NCI-H2107 (cell line): Measurements from ENCODE around the gene PCNX1.
"Not testable (repeated sequence)": the region's sequence is repeated elsewhere in the genome, so short reads cannot be mapped to it uniquely, and the experiment has no call there.

Source experiments
- DNase-seq: peaks from one replicate; lab custom pipeline; 2025; lab: John Stamatoyannopoulos, UW

PCNX1 gene

GRCh38 chr14:70916300-70916699, 9.0 kb downstream of the PCNX1 start:
- no peak for DNase-seq

DNA sequence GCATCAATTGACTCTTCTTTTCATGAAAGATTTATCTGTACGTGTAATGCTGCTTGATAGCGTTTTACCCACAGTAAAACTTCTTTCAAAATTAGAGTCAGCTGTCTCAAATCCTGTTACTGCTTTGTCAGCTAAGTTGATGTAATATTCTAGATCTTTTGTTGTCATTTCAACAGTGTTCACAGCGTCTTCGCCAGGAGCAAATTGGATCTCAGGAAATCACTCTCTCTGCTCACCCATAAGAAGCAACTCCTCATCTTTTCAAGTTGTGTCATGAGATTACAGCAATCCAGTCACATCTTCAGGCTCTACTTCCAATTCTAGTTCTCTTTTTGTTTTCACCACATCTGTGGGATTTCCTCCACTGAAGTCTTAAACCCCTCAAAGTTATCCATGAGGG, 9.5 kb downstream of the PCNX1 start:
- no peak for DNase-seq

DNA sequence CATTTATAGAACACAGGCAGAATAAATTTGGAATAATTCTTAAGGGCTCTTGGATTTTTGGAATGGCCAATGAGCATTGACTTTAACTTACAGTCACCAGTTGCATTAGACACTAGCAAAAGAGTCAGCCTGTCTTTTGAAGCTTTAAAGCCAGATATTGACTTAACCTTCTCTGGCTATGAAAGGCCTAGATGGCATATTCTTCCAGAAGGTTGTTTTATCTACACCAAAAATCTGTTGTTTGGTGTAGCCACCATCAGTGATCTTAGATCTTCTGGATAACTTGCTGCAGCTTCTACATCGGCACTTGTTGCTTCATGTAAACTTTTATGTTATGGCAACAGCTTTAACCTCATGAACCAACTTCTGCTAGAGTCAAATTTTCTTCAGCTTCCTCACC, 10.4 kb downstream of the PCNX1 start:
- no peak for DNase-seq

DNA sequence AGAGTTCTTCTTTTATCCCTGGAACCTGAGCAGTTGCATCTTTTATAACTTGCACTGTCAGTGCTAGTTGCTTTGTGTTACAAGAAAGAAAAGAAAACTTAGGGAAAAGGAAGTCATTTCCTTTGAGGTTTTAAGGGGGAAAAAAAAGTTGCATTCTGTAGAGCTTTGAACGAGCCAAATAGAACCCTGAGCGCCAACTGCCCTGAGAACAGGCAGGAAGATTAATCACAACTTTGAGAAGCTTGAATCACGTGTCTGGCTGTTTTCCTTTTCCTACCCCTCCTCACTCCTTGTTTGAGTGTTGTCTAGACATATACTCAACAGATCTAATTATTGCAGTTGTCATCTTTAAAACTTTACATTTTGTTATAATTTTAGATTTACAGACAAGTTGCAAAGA, 12.5 kb downstream of the PCNX1 start:
- no peak for DNase-seq

- DNase-seq, result no peak
Observed at GRCh38 chr14:70920608-70921007, 13.3 kb downstream of the PCNX1 start.

GRCh38 chr14:70921669-70922068, 14.4 kb downstream of the PCNX1 start:
- DNase-seq, result no peak

GRCh38 chr14:70924521-70924920, 17.3 kb downstream of the PCNX1 start:
- DNase-seq, result no peak

- DNase-seq, result no peak
Observed at GRCh38 chr14:70926235-70926830, 19.1 kb downstream of the PCNX1 start.

DNA sequence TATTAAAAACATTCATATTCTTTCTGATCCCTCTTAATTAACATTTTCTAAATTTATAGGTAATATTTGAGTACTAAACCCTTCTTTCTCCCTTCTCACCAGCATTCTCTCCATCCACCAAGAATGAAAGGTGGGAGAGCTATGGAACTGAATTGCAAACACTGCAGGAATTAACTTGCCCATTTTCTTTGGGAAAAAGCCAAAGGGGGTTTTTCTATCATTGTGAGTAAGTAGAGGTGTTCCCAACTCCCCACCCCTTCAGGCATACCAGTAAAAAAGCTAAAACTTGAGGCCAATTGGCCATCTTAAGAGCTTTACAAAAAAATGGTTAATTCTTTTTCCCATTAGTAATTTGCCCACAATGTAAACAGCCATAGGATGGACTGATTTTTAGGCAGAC, 23.7 kb downstream of the PCNX1 start:
- DNase-seq, result no peak

- DNase-seq, result no peak
Observed at GRCh38 chr14:70934084-70934483, 26.8 kb downstream of the PCNX1 start.

DNA sequence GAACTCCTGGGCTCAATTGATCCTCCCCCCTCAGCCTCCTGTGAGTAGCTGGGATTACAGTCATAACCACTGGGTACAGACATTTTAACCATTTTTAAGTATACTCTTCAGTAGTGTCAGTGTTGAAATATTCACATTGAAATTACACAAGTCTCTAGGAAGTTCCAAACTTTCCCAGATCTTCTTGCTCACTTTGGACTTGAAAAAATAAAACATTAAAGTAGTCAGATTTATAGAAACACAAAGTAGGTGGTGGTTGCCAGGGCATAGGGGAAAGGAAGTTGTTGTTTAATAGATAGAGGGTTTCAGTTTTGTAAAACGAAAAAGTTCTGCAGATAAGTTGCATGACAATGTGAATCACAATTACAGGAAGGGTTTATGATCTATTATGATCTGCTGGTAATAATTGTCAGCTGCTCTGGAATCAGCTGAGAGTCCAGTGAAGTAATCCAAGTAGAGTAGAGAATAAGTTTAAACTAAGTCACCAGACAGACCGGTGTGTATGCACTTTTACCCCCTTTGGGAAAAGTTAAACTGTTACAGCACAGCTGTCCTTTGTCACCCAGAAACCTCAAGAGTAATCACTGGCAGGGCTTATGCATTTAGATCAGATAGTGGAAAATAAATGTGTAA, 27.4 kb downstream of the PCNX1 start:
- no peak for DNase-seq

DNA sequence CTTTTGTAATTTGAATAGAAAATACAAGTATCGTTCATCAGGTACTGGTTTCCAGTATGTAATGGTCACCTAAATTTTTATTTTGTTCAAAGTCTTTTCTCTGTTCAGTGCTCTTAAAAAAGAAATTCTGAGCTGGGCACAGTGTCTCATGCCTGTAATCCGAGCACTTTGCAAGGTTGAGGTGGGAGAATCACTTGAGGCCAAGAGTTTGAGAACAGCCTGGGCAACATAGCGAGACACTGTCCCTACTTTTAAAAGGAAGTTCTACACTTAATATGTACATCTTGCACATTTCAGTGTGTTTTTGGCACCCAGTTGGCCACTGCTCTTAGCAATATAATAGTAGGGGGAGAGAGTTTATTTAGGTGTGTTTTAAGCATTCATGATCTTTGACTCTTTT, 27.9 kb downstream of the PCNX1 start:
- DNase-seq, result no peak

DNA sequence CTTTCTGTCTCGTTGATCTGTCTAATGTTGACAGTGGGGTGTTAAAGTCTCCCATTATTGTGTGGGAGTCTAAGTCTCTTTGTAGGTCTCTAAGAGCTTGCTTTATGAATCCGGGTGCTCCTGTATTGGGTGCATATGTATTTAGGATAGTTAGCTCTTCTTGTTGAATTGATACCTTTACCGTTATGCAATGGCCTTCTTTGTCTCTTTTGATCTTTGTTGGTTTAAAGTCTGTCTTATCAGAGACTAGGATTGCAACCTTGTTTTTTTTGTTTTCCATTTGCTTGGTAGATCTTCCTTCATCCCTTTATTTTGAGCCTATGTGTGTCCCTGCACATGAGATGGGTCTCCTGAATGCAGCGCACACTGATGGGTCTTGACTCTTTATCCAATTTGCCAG, 32.4 kb downstream of the PCNX1 start:
- DNase-seq, result not testable (repeated sequence)

DNA sequence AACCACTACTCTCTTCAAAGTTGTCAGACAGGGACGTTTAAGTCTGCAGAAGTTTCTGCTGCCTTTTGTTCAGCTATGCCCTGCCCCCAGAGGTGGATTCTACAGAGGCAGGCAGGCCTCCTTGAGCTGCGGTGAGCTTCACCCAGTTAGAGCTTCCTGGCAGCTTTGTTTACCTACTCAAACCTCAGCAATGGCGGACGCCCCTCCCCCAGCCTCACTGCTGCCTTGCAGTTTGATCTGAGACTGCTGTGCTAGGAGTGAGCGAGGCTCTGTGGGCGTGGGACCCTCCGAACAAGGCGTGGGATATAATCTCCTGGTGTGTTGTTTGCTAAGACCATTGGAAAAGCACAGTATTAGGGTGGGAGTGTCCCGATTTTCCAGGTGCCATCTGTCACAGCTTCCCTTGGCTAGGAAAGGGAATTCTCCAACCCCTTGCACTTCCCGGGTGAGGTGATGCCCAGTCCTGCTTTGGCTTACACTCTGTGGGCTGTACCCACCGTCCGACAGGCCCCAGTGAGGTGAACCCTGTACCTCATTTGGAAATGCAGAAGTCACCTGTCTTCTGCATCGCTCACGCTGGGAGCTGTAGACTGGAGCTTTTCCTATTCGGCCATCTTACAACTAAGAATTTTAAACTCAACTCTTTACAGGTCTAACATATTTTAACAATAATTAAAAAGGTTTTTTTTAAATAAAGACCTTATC, 34.5 kb downstream of the PCNX1 start:
- not testable (repeated sequence) for DNase-seq

DNA sequence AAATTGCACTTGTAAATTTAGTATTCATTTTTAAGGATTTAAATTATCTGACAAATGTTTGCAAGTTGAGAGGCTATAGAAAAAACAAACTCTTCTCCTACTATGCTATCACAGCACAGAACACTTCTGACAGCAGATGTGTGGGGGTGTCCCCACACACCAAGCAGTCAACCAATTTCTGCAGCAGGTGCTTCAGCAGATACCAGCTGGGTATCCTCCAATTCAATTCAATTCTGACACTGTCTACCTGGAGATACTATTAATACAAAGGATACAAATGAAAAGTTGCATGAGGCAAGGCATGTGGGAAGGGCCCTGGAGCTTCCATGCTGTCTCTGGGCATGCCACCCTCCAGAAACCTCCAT, 35.1 kb downstream of the PCNX1 start:
- DNase-seq, result no peak

DNA sequence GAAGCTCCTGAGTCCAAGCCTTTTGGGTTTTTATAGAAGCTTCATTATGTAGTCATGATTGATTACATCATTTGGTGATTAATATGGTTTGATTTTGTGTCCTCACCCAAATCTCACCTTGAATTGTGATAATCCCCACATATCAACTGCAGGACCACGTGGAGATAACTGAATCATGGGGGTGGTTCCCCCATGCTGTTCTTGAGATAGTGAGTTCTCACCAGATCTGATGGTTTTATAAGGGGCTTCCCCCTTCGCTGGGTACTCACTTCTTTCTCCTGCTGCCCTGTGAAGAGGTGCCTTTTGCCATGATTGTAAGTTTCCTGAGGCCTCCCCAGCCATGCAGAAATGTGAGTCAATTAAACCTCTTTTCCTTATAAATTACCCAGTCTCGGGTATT, 35.5 kb downstream of the PCNX1 start:
- DNase-seq, result not testable (repeated sequence)

GRCh38 chr14:70943838-70944237, 36.6 kb downstream of the PCNX1 start:
- DNase-seq, result no peak

- no peak for DNase-seq
Observed at GRCh38 chr14:70947739-70948138, 40.5 kb downstream of the PCNX1 start.

GRCh38 chr14:70952485-70952884, 45.2 kb downstream of the PCNX1 start:
- DNase-seq, result no peak

- DNase-seq, result no peak
Observed at GRCh38 chr14:70954068-70954467, 46.8 kb downstream of the PCNX1 start.

DNA sequence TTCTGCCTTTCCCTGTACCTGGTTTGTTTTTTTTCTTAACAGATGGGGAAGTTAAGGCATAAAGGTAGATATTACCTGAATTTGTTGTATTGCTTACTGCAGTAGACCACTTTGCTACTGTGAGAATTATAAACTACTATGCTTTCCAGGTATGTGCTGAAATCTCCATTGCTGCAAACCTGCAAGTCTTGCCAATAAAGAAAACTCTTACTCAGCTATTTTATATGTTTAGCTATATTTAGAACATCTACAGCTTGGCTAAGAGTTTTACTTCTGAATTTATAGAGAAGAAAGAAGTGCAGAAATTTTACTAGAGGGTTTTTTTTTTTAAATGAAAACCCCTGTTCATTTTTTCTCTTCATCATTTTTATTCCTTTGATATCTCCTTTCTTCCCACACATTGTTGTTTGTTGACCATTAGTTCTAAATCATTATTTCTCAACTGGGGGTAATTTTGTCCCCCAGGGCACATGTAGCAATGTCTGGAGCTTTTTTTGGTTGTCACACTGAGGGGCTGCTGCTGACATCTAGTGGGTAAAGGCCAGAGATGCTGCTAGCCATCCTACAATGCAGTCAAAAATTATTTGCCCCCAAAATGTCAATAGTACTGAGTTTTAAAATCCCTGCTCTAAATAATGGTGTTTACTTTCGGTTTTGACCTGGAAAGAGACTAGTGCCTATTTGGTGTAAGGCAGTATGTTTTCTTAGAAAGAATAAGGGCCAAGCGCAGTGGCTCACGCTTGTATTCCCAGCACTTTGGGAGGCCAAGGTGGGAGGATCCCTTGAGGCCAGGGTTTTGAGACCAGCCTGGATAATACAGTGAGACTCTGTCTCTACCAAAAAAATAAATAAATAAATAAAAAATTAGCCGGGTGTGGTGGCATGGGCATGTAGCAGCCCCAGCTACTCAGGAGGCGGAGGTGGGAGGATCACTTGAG, 48.6 kb downstream of the PCNX1 start:
- no peak for DNase-seq

DNA sequence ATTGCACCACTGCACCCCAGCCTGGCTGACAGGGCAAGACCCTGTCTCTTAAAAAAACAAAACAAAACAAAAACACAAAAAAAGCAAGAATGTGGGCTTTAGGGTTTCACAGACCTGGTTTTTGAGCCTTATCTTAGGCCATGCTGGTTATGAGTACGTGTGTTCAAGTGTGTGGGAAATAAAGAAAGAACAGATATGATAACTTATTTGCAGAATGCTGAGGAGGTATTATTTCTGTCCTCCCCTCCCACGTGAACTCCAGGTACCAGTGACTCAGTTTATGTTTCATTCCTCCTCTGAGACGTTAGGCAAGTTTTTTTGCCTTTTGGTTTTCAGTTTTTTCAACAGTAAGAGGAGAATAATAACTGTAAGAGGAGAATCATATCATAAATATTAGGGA, 49.3 kb downstream of the PCNX1 start:
- no peak for DNase-seq

GRCh38 chr14:70957710-70958109, 50.5 kb downstream of the PCNX1 start:
- no peak for DNase-seq
